ENCODE results near the gene POU2F3. TPM values are rescaled to one million over a fixed set of nuclear protein-coding genes. Genes with fewer than 3 reads are reported as not detected.

The POU2F3 gene
- total RNA-seq, 2 donors from 2014 or later = 1.5 to 6.1 TPM

- intact Hi-C loops (cut with DNase I) = no loop called here
- Histone ChIP-seq H3K27me3 (replicated peaks; ENCODE audit: insufficient read depth) (no peaks in the 10 kb centered on the region), H3K4me3 (no peak overlapping the region), H3K9me3 (no peaks in the 10 kb centered on the region), H3K27ac (no peak overlapping the region), H3K4me1 (replicated peaks) (peaks cover 8% of the 10 kb centered on the region), H3K36me3 (no peaks in the 10 kb centered on the region)
- DNase-seq (ENCODE audit: low spot score) = no peak
- TF ChIP-seq POLR2AphosphoS5 (IDR thresholded peaks at IDR 0.05) = no peak
- TF ChIP-seq POLR2A (IDR thresholded peaks at IDR 0.05) = no peak
- no peak for TF ChIP-seq CTCF (IDR thresholded peaks at IDR 0.05)
Observed at GRCh38 chr11:120350637-120351036, 110.7 kb downstream of the POU2F3 start.

- Histone ChIP-seq H3K27ac (no peak overlapping the region), H3K4me1 (replicated peaks) (no peaks in the 10 kb centered on the region), H3K4me3 (no peak overlapping the region), H3K36me3 (no peaks in the 10 kb centered on the region), H3K9me3 (no peaks in the 10 kb centered on the region), H3K27me3 (replicated peaks; ENCODE audit: insufficient read depth) (no peaks in the 10 kb centered on the region)
- intact Hi-C loops (cut with DNase I) = no loop called here
- DNase-seq (ENCODE audit: low spot score) = no peak
- TF ChIP-seq POLR2AphosphoS5 (IDR thresholded peaks at IDR 0.05) = no peak
- TF ChIP-seq CTCF (IDR thresholded peaks at IDR 0.05) = no peak
- no peak for TF ChIP-seq POLR2A (IDR thresholded peaks at IDR 0.05)
- 51% methylated on average over 6 of the region's 6 CpGs for WGBS
Observed at GRCh38 chr11:120352405-120352804, 112.5 kb downstream of the POU2F3 start.

GRCh38 chr11:120354068-120354467, 114.1 kb downstream of the POU2F3 start:
- 47% methylated on average over 1 of the region's 1 CpG for WGBS
- H3K27me3 ChIP-seq (replicated peaks; ENCODE audit: insufficient read depth) = no peaks in the 10 kb centered on the region
- no peaks in the 10 kb centered on the region for H3K4me1 ChIP-seq (replicated peaks)
- H3K4me3 ChIP-seq = no peak overlapping the region
- H3K9me3 ChIP-seq = no peaks in the 10 kb centered on the region
- no peak for TF ChIP-seq POLR2AphosphoS5 (IDR thresholded peaks at IDR 0.05)
- H3K36me3 ChIP-seq = no peaks in the 10 kb centered on the region
- H3K27ac ChIP-seq = no peak overlapping the region
- intact Hi-C loops (cut with DNase I) = no loop called here
- DNase-seq (ENCODE audit: low spot score) = no peak

- no peak for DNase-seq (ENCODE audit: low spot score)
- H3K4me3 ChIP-seq = no peak overlapping the region
- H3K27ac ChIP-seq = no peak overlapping the region
- no peaks in the 10 kb centered on the region for H3K27me3 ChIP-seq (replicated peaks; ENCODE audit: insufficient read depth)
- WGBS = 77% methylated on average over 6 of the region's 6 CpGs
- H3K9me3 ChIP-seq = no peaks in the 10 kb centered on the region
- H3K4me1 ChIP-seq (replicated peaks) = no peaks in the 10 kb centered on the region
- intact Hi-C loops (cut with DNase I) = no loop called here
- no peak for TF ChIP-seq CTCF (IDR thresholded peaks at IDR 0.05)
- TF ChIP-seq POLR2AphosphoS5 (IDR thresholded peaks at IDR 0.05) = no peak
- no peak for TF ChIP-seq POLR2A (IDR thresholded peaks at IDR 0.05)
- no peaks in the 10 kb centered on the region for H3K36me3 ChIP-seq
Observed at GRCh38 chr11:120354779-120355178, 114.8 kb downstream of the POU2F3 start.

GRCh38 chr11:120357620-120358019, 117.7 kb downstream of the POU2F3 start:
- Histone ChIP-seq H3K27me3 (replicated peaks; ENCODE audit: insufficient read depth) (no peaks in the 10 kb centered on the region), H3K4me1 (replicated peaks) (no peaks in the 10 kb centered on the region), H3K4me3 (no peak overlapping the region), H3K36me3 (no peaks in the 10 kb centered on the region), H3K9me3 (no peaks in the 10 kb centered on the region), H3K27ac (no peak overlapping the region)
- 96% methylated on average over 6 of the region's 6 CpGs for WGBS
- TF ChIP-seq CTCF (IDR thresholded peaks at IDR 0.05) (no peak), POLR2A (IDR thresholded peaks at IDR 0.05) (no peak), POLR2AphosphoS5 (IDR thresholded peaks at IDR 0.05) (no peak)
- intact Hi-C loops (cut with DNase I) = no loop called here
- DNase-seq (ENCODE audit: low spot score) = no peak
